Neuronal stem cell (in vitro differentiated cells): Measurements from ENCODE around the gene PLCH1.

Source experiments
- DNase-seq: peaks from one replicate; pipeline ENCODE4 v3.0.0-alpha.2; 2013; ENCODE audit warnings: low spot score
- H2AFZ ChIP-seq: one replicate; pipeline ENCODE4 v1.6.1; 2013; ENCODE audit warnings: mild to moderate bottlenecking, low read length, inconsistent platforms
- H2AK5ac ChIP-seq: 2 replicates; pipeline ENCODE4 v1.6.1; 2013; ENCODE audit warnings: low read depth, mild to moderate bottlenecking, inconsistent platforms, low read length, moderate library complexity, mixed read lengths
- H2BK120ac ChIP-seq: 2 replicates; pipeline ENCODE4 v1.6.1; 2013; ENCODE audit warnings: low read depth, mild to moderate bottlenecking, inconsistent platforms, low read length, moderate library complexity, mixed read lengths
- H2BK12ac ChIP-seq: one replicate; pipeline ENCODE4 v1.6.1; 2013; ENCODE audit warnings: low read length, inconsistent platforms
- H2BK15ac ChIP-seq: 2 replicates; pipeline ENCODE4 v1.6.1; 2013; ENCODE audit warnings: mild to moderate bottlenecking, low read length, inconsistent platforms, mixed read lengths
- H2BK5ac ChIP-seq: one replicate; pipeline ENCODE4 v1.6.1; 2013; ENCODE audit warnings: inconsistent platforms, mild to moderate bottlenecking, low read length, moderate library complexity
- H3K14ac ChIP-seq: one replicate; pipeline ENCODE4 v1.6.1; 2013; ENCODE audit warnings: low read length, inconsistent platforms
- H3K18ac ChIP-seq: 2 replicates; pipeline ENCODE4 v1.6.1; 2013; ENCODE audit warnings: low read length, inconsistent platforms
- H3K23ac ChIP-seq: 2 replicates; pipeline ENCODE4 v1.6.1; 2013; ENCODE audit warnings: low read depth, mild to moderate bottlenecking, mixed read lengths, low read length, inconsistent platforms; ENCODE audit not compliant: poor library complexity
- H3K27ac ChIP-seq: replicated peaks from 3 replicates; pipeline ENCODE4 v1.5.1; 2013; ENCODE audit warnings: low read length, inconsistent platforms
- H3K27me3 ChIP-seq, 3 experiments: 2 replicates each; pipeline ENCODE4 v1.6.1; 2013; ENCODE audit warnings: low read length in 3 of 3, mild to moderate bottlenecking in 2 of 3, inconsistent platforms in 1 of 3, low read depth in 1 of 3, mixed read lengths in 1 of 3, moderate library complexity in 1 of 3; ENCODE audit not compliant: control insufficient read depth in 3 of 3, insufficient read depth in 3 of 3
- H3K36me3 ChIP-seq, 2 donors: replicated peaks in 1 of 2; 2 replicates each; pipeline ENCODE4 v1.6.1; 2013; ENCODE audit warnings: low read length in 2 of 2; ENCODE audit not compliant: control insufficient read depth in 2 of 2, insufficient read depth in 2 of 2
- H3K4ac ChIP-seq: 2 replicates; pipeline ENCODE4 v1.6.1; 2013; ENCODE audit warnings: inconsistent platforms, mild to moderate bottlenecking, low read length, moderate library complexity
- H3K4me1 ChIP-seq, 2 donors: 1 replicate in 1 of 2; 2 replicates in 1 of 2; pipeline ENCODE4 v1.6.1; 2013; ENCODE audit warnings: low read length in 2 of 2, low read depth in 1 of 2; ENCODE audit not compliant: control insufficient read depth in 2 of 2, insufficient read depth in 1 of 2
- H3K4me2 ChIP-seq: one replicate; pipeline ENCODE4 v1.6.1; 2013; ENCODE audit warnings: mild to moderate bottlenecking, low read length, inconsistent platforms; ENCODE audit not compliant: insufficient read depth, poor library complexity, severe bottlenecking
- H3K4me3 ChIP-seq, 2 donors: 2 replicates each; pipeline ENCODE4 v1.5.1; 2013; ENCODE audit warnings: low read length in 2 of 2, mild to moderate bottlenecking in 2 of 2, inconsistent platforms in 1 of 2, moderate library complexity in 1 of 2
- H3K79me1 ChIP-seq: one replicate; pipeline ENCODE4 v1.6.1; 2013; ENCODE audit warnings: low read depth, mild to moderate bottlenecking, inconsistent platforms, low read length, moderate library complexity
- H3K9ac ChIP-seq: one replicate; pipeline ENCODE4 v1.6.1; 2013; ENCODE audit warnings: mild to moderate bottlenecking, low read depth, low read length, inconsistent platforms; ENCODE audit not compliant: poor library complexity
- H3K9me3 ChIP-seq, 2 donors: replicated peaks in 1 of 2; 2 replicates each; pipeline versions ENCODE3 to v1.6.1; 2013; ENCODE audit warnings: low read length in 2 of 2, mild to moderate bottlenecking in 2 of 2, inconsistent platforms in 1 of 2, low read depth in 1 of 2, mixed read lengths in 1 of 2, moderate library complexity in 1 of 2; ENCODE audit not compliant: control insufficient read depth in 2 of 2, insufficient read depth in 1 of 2
- H4K8ac ChIP-seq: one replicate; pipeline ENCODE4 v1.6.1; 2013; ENCODE audit warnings: low read depth, mild to moderate bottlenecking, inconsistent platforms, low read length, moderate library complexity
- H4K91ac ChIP-seq: one replicate; pipeline ENCODE4 v1.6.1; 2013; ENCODE audit warnings: low read length, low read depth, mild to moderate bottlenecking, inconsistent platforms; ENCODE audit not compliant: poor library complexity
- WGBS, 2 donors: extraction: QIAGEN DNeasy Blood & Tissue Kit; methylation state at CpG; one replicate each; pipeline ENCODE4 v1.1.7; 2013; ENCODE audit warnings: missing lambda C conversion rate in 2 of 2, mixed read lengths in 1 of 2; ENCODE audit not compliant: insufficient read length in 2 of 2, insufficient replicate concordance in 1 of 2; ENCODE audit errors: extremely low coverage in 2 of 2; 5-methylcytosine and 5-hydroxymethylcytosine counted together

The PLCH1 gene

DNA sequence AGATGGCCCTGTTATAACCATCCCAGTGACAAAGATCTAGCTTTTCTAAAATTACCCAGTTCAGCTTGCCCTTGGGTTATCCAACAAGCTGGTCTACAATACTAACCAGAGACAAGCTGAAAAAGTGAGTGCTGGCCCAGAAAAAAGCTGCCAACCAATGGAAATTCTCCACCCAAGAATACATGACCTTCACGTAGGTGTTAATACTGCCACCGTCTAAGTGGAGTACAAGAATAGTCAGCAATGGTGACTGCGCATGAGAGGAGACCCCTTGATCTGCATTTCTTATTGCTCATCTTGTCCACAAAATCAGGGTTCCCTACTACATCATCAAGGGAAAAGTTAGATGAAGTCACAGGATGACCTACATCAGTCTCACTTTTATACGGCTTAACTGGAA lies 15.8 kb upstream of the PLCH1 start:
- no peak overlapping the region for H2BK120ac ChIP-seq

DNA sequence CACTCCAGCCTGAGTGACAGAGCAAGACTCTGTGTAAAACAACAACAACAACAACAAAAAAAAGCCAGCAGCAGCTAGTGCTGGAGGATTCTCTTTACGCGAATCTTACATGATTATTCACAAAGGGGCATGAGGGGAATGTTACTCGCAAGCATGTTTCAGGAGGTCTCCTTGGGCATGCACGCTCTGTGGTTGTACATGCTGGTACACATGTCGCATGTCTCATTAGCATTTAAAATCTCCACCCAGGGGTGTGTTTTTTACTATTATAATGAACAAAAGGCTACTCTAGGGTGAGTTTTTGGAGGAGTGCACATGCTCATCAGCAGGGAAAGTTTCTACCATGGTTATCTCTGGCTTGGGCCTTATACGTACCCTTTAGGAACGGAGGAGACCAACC lies 12.7 kb upstream of the PLCH1 start:
- H2BK5ac ChIP-seq = no peak overlapping the region
- no peak overlapping the region for H4K91ac ChIP-seq
- no peak overlapping the region for H4K8ac ChIP-seq
- H3K4me3 ChIP-seq = no peak overlapping the region
- H3K4ac ChIP-seq = no peak overlapping the region
- no peak overlapping the region for H3K9ac ChIP-seq
- no peak overlapping the region for H2BK12ac ChIP-seq
- H2BK15ac ChIP-seq = no peak overlapping the region
- no CpG with 5 or more reads among the region's 7 CpGs for WGBS, 2 donors
- H2AK5ac ChIP-seq = no peak overlapping the region
- peaks cover 0 to 8% of the 10 kb centered on the region in 2 donors for H3K36me3 ChIP-seq
- no peaks in the 10 kb centered on the region for H3K27me3 ChIP-seq
- H3K9me3 ChIP-seq = no peaks in the 10 kb centered on the region
- no peak overlapping the region for H3K18ac ChIP-seq
- no peak overlapping the region for H3K4me2 ChIP-seq
- no peaks in the 10 kb centered on the region for H3K79me1 ChIP-seq
- H2AFZ ChIP-seq = no peak overlapping the region
- H3K27ac ChIP-seq = no peak overlapping the region
- DNase-seq = no peak
- no peak overlapping the region for H3K14ac ChIP-seq
- peaks cover 0 to 3% of the 10 kb centered on the region in 2 donors for H3K4me1 ChIP-seq
- H2BK120ac ChIP-seq = no peak overlapping the region
- H3K23ac ChIP-seq = no peak overlapping the region

More for the DNA sequence above, 15.8 kb upstream of the PLCH1 start:
- H3K23ac ChIP-seq = no peak overlapping the region
- H3K4me2 ChIP-seq = no peak overlapping the region
- H3K9ac ChIP-seq = no peak overlapping the region
- DNase-seq = no peak
- H2BK5ac ChIP-seq = no peak overlapping the region
- H4K8ac ChIP-seq = no peak overlapping the region
- no peak overlapping the region for H3K14ac ChIP-seq
- H3K27ac ChIP-seq = no peak overlapping the region
- no peaks in the 10 kb centered on the region for H3K27me3 ChIP-seq
- no peak overlapping the region for H2AFZ ChIP-seq
- no peak overlapping the region for H3K4me3 ChIP-seq
- no peaks in the 10 kb centered on the region for H3K4me1 ChIP-seq
- no CpG with 5 or more reads among the region's 4 CpGs for WGBS, 2 donors
- no peak overlapping the region for H2BK15ac ChIP-seq
- H3K9me3 ChIP-seq = no peaks in the 10 kb centered on the region
- H2AK5ac ChIP-seq = no peak overlapping the region
- H3K79me1 ChIP-seq = no peaks in the 10 kb centered on the region
- no peak overlapping the region for H3K4ac ChIP-seq
- no peak overlapping the region for H4K91ac ChIP-seq
- no peak overlapping the region for H3K18ac ChIP-seq
- peaks cover 0 to 21% of the 10 kb centered on the region in 2 donors for H3K36me3 ChIP-seq
- no peak overlapping the region for H2BK12ac ChIP-seq

DNA sequence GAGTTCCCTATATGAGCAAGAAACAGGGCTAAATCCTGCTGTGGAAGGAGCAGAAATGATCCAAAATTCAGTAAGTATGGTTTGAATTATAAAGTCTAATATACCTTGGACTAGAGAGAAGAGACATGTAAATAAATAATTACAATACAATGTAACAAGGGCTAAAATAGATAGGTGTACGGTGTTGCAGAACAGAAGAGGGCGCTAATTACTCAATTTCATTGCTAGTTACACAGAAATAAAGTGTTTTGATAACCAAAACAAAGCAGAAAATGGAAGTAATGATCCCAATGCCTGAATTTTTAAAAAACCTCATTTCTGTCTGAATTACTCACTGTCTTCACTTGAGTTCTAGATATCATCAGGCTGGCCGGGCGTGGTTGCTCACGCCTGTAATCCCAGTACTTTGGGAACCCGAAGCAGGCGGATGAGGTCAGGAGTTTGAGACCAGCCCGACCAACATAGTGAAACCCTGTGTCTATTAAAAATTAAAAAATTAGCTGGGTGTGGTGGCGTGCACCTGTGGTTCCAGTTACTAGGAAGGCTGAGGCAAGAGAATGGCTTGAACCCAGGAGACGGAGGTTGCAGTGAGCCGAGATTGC lies 8.3 kb upstream of the PLCH1 start:
- no peak overlapping the region for H3K4me2 ChIP-seq
- WGBS, 2 donors = no CpG with 5 or more reads among the region's 11 CpGs
- no peak overlapping the region for H2BK15ac ChIP-seq
- no peak overlapping the region for H2AK5ac ChIP-seq
- no peak overlapping the region for H2BK12ac ChIP-seq
- no peaks in the 10 kb centered on the region for H3K79me1 ChIP-seq
- H3K18ac ChIP-seq = no peak overlapping the region
- no peak overlapping the region for H4K8ac ChIP-seq
- H3K36me3 ChIP-seq = no peaks in the 10 kb centered on the region
- H2AFZ ChIP-seq = no peak overlapping the region
- no peak overlapping the region for H2BK120ac ChIP-seq
- H4K91ac ChIP-seq = no peak overlapping the region
- H3K9ac ChIP-seq = no peak overlapping the region
- H3K27me3 ChIP-seq = no peaks in the 10 kb centered on the region
- DNase-seq = no peak
- peaks cover 12 to 22% of the 10 kb centered on the region in 2 donors for H3K4me1 ChIP-seq
- H3K27ac ChIP-seq = no peak overlapping the region
- H3K4ac ChIP-seq = no peak overlapping the region
- H3K9me3 ChIP-seq = no peaks in the 10 kb centered on the region
- H3K23ac ChIP-seq = no peak overlapping the region
- no peak overlapping the region for H2BK5ac ChIP-seq
- H3K4me3 ChIP-seq = no peak overlapping the region
- no peak overlapping the region for H3K14ac ChIP-seq

DNA sequence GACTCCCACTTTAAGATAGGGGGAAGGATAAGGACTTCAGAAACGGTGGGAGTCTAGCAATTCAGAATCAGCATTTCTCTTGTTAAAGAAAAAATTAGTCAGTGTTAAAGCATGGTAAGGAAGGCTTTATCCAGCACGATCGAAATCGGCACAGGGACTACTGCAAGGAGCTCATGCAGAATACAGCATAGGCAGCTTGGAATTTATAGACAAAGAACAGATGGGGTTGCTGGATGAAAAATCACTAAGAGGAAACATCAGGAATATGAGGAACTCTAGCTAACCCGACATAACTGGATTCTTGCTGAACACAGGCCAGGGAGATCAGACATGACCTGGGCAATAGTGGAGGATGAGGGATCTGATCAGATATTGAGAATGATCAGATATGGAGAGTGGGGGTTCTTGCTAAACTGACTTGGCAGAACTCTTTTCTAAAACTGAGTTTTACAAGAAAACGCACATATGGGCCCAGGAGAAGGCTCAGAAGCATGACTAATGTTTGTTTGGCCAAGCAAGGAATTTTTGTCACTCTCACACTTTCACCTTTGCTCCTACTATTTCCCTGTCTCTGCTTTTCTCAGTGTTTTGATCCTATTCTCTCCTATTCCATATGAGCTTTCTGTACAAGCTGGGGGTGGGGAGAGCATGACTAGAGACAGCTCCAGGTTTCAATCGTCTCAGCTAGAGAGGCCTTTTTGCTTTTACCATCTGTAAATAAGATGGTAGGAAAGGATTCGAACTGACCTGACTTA lies 3.9 kb upstream of the PLCH1 start:
- H3K27me3 ChIP-seq = no peaks in the 10 kb centered on the region

More for the DNA sequence above, 3.9 kb upstream of the PLCH1 start:
- Histone ChIP-seq H3K4ac (no peak overlapping the region), H3K79me1 (peaks cover 1% of the 10 kb centered on the region), H3K9me3 (no peaks in the 10 kb centered on the region), H2BK15ac (no peak overlapping the region), H3K9ac (no peak overlapping the region), H3K14ac (no peak overlapping the region), H3K27ac (no peak overlapping the region), H4K8ac (no peak overlapping the region), H3K23ac (no peak overlapping the region), H3K4me1 (peaks cover 16 to 42% of the 10 kb centered on the region in 2 donors), H2AK5ac (no peak overlapping the region), H2AFZ (peak overlapping the region; percentile 57), H3K4me3 (no peak overlapping the region), H3K36me3 (no peaks in the 10 kb centered on the region), H2BK5ac (no peak overlapping the region), H4K91ac (no peak overlapping the region), H2BK120ac (no peak overlapping the region), H2BK12ac (no peak overlapping the region), H3K18ac (no peak overlapping the region), H3K4me2 (no peak overlapping the region)
- WGBS, 2 donors = no CpG with 5 or more reads among the region's 8 CpGs
- DNase-seq = no peak
